HG03442 (cell line): ENCODE data around the gene ZMAT5.

ENCODE experiments used
- ATAC-seq: cut with Tn5 transposase; IDR thresholded peaks from one replicate; pipeline ENCODE4 v1.9.1; 2021; ENCODE audit warnings: mild to moderate bottlenecking, moderate library complexity; ENCODE audit not compliant: unreplicated experiment

Gene ZMAT5

DNA sequence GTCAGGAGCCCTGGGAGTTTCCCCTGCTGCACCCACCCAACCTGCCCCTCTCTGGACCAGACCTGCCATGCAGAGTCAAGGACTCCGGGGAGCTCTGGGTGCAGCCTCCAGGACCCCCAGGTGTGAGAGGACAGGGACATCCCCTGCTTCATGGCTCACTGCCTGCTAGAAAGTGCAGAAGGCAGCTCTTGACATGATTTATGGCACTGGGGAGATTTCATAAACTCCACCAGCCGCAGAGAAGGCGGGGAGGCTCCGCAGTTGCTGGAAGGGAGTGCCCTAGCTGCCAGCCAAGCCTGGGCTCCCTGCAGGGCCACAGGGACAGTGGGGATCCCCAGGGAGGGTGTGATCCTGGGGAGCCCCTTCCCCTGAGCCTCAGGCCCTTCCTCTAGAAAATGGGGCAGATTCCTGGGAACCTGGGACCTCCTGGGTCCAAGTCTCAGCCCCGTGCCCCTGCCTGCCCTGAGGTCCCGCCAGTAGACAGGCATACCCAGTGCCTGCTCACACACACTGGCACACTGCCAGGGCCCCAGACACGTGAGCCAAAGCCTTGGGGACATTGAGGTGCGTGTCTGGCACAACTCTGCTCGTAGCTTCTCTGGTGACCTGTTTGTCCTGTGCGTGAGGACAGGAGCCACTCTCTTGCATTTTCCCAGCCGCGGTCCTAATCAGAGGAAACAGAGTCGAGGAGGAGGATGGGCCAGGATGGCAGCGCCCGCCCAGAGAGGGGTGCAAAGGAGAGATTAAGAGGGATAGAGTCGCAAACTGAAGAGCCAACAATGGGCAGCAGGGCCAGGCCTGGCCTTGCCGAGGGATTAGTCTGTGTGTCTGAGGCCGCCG, 33.2 kb downstream of the ZMAT5 start:
- ATAC-seq = no peak

- ATAC-seq = no peak
Observed at GRCh38 chr22:29732883-29733282, 33.9 kb downstream of the ZMAT5 start.

DNA sequence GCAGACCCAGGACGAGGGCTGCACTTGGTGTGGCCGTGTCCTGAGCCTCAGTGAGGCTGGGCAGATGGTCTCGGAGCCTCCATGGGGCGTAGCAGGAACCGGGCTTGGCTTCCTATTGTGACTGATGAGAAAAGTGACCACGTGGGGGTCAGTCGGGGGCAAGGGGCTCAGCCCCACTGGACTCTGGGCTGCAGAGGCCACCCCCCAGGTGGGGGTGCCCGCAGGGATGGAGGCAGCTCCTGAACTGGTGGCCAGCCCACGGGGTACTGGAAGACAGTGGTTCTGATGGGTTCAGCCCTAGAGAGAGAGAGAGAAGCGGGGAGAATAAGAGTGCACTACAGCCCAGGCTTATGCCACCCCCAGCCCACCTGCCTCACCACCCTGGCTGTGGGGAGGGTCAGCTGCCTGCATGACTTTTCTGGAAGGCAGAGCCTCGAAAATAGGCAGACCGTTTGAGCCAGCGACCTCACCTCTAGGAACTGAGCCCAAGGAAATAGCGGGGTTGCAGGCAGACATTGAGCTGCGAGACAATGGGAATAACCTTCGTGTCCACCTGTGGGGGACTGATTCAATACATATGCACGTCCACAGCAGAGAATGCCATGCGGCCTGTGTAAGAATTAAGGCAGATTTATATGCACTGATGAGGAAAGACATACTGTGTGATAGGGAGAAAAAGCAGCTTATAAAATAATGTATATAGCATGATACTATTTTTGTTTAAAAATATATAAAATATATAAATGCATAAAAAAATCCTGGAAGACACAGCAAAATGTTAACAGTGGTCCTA, 35.6 kb downstream of the ZMAT5 start:
- ATAC-seq = no peak

GRCh38 chr22:29729161-29729560, 37.6 kb downstream of the ZMAT5 start:
- no peak for ATAC-seq

GRCh38 chr22:29727131-29727523, 39.7 kb downstream of the ZMAT5 start:
- no peak for ATAC-seq

GRCh38 chr22:29726512-29727130, 40.2 kb downstream of the ZMAT5 start:
- ATAC-seq = no peak

GRCh38 chr22:29726106-29726505, 40.7 kb downstream of the ZMAT5 start:
- no peak for ATAC-seq

DNA sequence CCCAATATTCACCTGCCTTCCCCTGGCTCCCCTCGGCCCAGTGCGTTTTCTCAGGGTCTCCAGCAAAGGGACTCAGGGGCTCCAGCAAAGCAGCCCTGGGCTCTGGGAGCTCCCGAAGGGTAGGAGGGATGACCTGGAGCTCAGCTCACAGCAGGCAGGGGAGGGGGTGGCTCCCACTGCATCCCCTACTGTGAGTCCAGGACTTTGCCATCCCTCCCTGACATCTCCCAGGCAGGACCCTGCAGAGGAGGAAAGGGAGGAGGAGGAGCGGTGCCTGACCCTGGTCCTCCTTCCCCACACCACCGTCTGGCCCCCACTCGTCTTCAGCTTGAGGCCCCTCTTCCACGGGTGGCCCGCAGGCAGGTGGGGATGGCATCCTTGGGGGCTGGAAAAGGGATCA, 42.0 kb downstream of the ZMAT5 start:
- ATAC-seq = no peak

GRCh38 chr22:29723766-29724165, 43.0 kb downstream of the ZMAT5 start:
- ATAC-seq = no peak

GRCh38 chr22:29722587-29722986, 44.2 kb downstream of the ZMAT5 start:
- ATAC-seq = no peak

DNA sequence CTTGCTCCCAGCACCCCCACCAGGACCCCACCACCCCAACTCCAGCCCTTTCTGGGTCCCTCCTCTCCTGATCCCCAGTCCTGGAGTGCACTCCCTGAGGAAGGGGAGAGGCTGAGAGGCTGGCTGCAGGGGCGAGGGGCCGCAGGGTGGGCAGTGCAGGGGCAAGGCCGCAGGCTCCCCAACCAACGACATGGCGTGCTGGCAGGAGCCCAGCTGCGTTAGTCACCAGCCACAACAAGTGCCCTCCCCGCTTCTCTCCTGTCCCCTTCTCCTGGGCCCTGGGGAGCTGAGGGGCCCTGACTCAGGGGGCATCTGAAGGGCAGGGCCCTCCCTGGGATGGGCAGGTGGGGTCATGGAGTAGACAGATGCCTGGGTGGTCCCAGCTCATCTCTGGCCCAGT, 44.7 kb downstream of the ZMAT5 start:
- ATAC-seq = no peak

DNA sequence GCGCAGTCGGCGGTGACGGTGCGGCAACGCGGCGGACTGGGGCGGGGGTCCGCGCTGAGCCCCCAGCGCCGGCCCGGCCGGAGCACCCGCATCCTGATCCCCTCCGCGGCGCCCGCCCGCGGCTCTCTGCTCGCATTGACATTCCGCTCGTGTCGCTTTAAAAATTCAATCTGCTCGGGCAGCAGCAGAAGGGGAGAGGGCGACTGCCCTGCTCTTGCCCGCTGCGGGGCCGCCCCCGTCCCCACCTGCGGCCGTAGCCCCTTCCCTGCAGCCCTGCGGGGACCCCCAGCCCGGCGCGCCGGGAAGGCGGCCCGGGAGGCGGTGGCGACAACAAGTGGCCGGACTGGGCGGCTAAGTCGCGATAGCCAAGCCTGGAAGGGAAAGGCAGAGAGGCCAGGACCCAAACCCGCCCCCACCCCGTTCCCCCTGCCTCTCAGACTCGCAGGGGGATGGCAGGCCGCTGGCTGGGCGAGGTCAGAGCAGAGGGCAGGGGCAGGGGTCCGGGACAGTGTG, 45.9 kb downstream of the ZMAT5 start:
- ATAC-seq = no peak

- ATAC-seq = no peak
Observed at GRCh38 chr22:29719899-29720645, 46.7 kb downstream of the ZMAT5 start, which contains the start of gene CABP7. Gene CABP7, plus strand, starts transcription at chr22:29720003. Its CDS starts 422 bp downstream, at chr22:29720425.

GRCh38 chr22:29718949-29719898, 47.6 kb downstream of the ZMAT5 start:
- no peak for ATAC-seq

GRCh38 chr22:29717789-29718188, 49.0 kb downstream of the ZMAT5 start:
- no peak for ATAC-seq

GRCh38 chr22:29716814-29717545, 49.8 kb downstream of the ZMAT5 start:
- ATAC-seq = no peak

DNA sequence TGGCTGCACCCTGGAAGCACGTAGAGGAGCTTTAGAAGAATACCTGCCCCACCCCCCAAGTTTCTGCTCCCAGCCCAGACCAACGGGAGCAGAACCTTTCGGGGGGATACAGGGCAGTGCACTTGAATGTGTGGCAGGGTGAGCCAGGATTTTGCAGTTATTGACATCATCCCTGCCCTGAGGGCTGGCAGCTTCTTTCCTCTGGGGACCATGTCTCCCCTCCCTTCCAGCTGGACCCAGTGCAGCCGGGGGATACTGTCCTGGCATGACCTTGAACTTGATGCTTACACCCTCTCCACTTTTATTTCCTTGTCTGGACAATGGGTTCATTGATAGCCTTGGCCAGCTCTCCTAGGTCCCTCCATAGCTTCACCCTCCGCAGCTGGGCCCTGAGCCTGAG, 51.1 kb downstream of the ZMAT5 start:
- ATAC-seq = no peak

- no peak for ATAC-seq
Observed at GRCh38 chr22:29715240-29715639, 51.6 kb downstream of the ZMAT5 start.

- ATAC-seq = no peak
Observed at GRCh38 chr22:29713156-29713727, 53.6 kb downstream of the ZMAT5 start.
